ENCODE measurements around the gene PSMC1. TPM values are rescaled to one million over a fixed set of nuclear protein-coding genes. Genes with fewer than 3 reads are reported as not detected.
"Not testable (repeated sequence)": the region's sequence is repeated elsewhere in the genome, so short reads cannot be mapped to it uniquely, and the experiment has no call there.

PSMC1 gene
- total RNA-seq, 4 donors from 2014 or later: 38.2 to 142 (median 53.8) TPM

DNA sequence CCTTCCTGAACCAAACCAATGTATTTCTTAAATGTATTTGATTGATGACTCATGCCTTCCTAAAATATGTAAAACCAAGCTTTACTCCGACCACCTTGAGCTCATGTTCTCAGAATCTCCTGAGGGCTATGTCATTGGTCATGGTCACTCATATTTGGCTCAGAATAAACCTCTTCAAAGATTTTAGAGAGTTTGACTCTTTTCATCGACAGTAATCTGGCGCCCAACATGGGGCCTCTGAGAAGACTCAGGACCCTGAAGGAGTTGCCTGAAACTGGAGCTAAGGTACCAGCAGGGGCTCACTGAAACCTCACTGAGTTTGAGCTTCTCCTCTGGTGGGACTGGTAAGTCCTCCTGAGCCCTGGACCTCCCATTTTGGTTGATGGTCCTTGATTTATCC, 17.2 kb upstream of the PSMC1 start:
- Histone ChIP-seq H3K4me1 (no peaks in the 10 kb centered on the region), H3K36me3 (no peaks in the 10 kb centered on the region), H3K27ac (no peak overlapping the region), H3K4me3 (no peak overlapping the region), H3K9me3 (peaks cover 0 to 15% of the 10 kb centered on the region in 2 donors), H3K27me3 (no peaks in the 10 kb centered on the region)
- no peak for TF ChIP-seq POLR2A (IDR thresholded peaks at IDR 0.05)
- no peak for TF ChIP-seq CTCF (IDR thresholded peaks at IDR 0.05)
- intact Hi-C loops (cut with DNase I; ENCODE audit: low total_unique reads): no loop called here
- no peak for DNase-seq

DNA sequence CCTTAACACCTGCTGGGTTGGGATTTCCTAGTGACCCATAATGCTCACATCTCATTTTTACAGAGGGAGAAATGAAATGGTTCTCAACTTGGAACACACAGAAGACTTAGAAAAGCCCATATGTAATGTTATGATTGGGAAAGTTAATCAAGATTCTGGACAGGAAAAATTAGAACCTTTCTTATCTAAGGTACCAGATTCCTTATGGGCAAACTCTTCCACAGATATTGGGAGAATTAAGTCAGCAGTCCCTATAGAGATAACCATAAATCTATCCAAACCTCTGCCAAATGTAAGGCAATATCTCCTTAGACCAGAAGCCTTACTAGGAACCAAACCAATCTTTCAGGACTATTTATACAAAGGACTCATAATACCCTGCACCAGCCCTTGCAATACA, 13.9 kb upstream of the PSMC1 start:
- DNase-seq: no peak
- TF ChIP-seq POLR2A (IDR thresholded peaks at IDR 0.05): no peak
- TF ChIP-seq CTCF (IDR thresholded peaks at IDR 0.05): no peak
- H3K27me3 ChIP-seq: no peaks in the 10 kb centered on the region
- H3K4me1 ChIP-seq: no peaks in the 10 kb centered on the region
- H3K9me3 ChIP-seq: peaks cover 0 to 15% of the 10 kb centered on the region in 2 donors
- H3K36me3 ChIP-seq: no peaks in the 10 kb centered on the region
- no peak overlapping the region for H3K4me3 ChIP-seq
- intact Hi-C loops (cut with DNase I; ENCODE audit: low total_unique reads): no loop called here
- H3K27ac ChIP-seq: no peak overlapping the region

DNA sequence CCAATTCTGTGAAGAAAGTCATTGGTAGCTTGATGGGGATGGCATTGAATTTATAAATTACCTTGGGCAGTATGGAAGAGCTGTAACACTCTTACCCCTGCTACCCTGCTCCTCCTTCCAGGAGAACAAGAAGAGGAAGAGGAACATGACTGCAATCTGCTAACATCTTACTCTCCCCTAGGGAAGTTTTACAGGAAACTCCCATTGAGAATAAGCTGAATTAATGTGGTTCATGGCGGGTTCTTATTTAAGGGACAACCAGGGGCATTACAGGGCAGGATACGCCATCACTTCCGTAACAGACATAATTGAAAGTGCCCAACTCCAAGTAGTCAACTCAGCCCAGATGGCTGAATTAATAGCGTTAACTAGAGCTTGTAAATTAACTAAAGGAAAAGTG, 9.4 kb upstream of the PSMC1 start:
- Histone ChIP-seq H3K36me3 (no peaks in the 10 kb centered on the region), H3K27ac (no peak overlapping the region), H3K9me3 (no peaks in the 10 kb centered on the region), H3K4me1 (no peaks in the 10 kb centered on the region), H3K27me3 (no peaks in the 10 kb centered on the region), H3K4me3 (no peak overlapping the region)
- DNase-seq: no peak
- TF ChIP-seq POLR2A (IDR thresholded peaks at IDR 0.05): no peak
- TF ChIP-seq CTCF (IDR thresholded peaks at IDR 0.05): no peak
- intact Hi-C loops (cut with DNase I; ENCODE audit: low total_unique reads): no loop called here

GRCh38 chr14:90247441-90247840, 8.9 kb upstream of the PSMC1 start:
- H3K4me3 ChIP-seq; H3K27ac ChIP-seq; intact Hi-C loops (cut with DNase I; ENCODE audit: low total_unique reads); H3K4me1 ChIP-seq; H3K9me3 ChIP-seq; H3K36me3 ChIP-seq; H3K27me3 ChIP-seq; DNase-seq: not testable (repeated sequence)

DNA sequence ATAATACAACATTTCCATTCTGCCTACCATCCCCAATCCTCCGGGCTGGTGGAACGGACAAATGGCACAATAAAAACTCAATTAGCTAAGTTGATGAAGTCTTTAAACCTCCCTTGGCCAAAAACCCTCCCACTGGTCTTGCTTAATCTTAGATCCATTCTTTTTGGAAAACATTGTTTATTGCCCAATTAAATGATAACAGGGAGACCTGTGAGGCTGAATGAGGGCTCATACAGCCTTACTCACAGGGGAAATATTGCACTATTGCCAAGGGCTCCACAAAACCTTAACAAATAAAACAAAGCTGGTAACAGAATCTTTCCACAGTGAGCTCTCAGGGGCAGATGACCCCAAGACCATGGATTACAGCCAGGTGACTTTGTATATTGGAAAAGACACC, 7.8 kb upstream of the PSMC1 start:
- H3K36me3 ChIP-seq: no peaks in the 10 kb centered on the region
- no peak for DNase-seq
- H3K4me1 ChIP-seq: no peaks in the 10 kb centered on the region
- H3K9me3 ChIP-seq: no peaks in the 10 kb centered on the region
- H3K27ac ChIP-seq: no peak overlapping the region
- TF ChIP-seq CTCF (IDR thresholded peaks at IDR 0.05): no peak
- TF ChIP-seq POLR2A (IDR thresholded peaks at IDR 0.05): no peak
- intact Hi-C loops (cut with DNase I; ENCODE audit: low total_unique reads): no loop called here
- H3K4me3 ChIP-seq: no peak overlapping the region
- H3K27me3 ChIP-seq: no peaks in the 10 kb centered on the region

DNA sequence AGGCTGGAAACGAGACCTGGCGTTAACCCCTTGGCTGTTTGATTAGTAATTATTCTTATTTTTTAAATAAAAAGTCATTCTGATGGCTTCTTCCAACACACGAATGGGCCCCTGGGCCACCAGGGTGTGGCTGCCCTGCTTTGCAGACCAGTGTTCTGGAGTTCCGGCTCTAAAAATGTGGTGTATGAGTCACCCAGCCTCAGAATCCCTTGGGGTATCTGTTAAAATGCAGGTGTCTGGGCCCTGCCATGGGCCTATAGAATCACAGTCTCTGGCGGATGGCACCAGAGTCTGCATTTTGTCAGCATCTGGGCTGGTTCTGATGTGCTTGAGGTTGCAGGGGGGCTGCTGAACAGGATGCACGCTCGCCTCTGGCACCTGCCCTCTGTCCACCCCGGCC, 2.5 kb upstream of the PSMC1 start:
- Histone ChIP-seq H3K27me3 (no peaks in the 10 kb centered on the region), H3K4me3 (no peak overlapping the region), H3K27ac (no peak overlapping the region), H3K9me3 (no peaks in the 10 kb centered on the region), H3K4me1 (peaks cover 0 to 4% of the 10 kb centered on the region in 2 donors), H3K36me3 (no peaks in the 10 kb centered on the region)
- no peak for TF ChIP-seq CTCF (IDR thresholded peaks at IDR 0.05)
- TF ChIP-seq POLR2A (IDR thresholded peaks at IDR 0.05): no peak
- intact Hi-C loops (cut with DNase I; ENCODE audit: low total_unique reads): no loop called here
- no peak for DNase-seq
